K562 (cell line): ENCODE data around the gene THADA. TPM values are rescaled to one million over a fixed set of nuclear protein-coding genes. Genes with fewer than 3 reads are reported as not detected.

ENCODE experiments used
- BACH1 ChIP-seq: fragments of 200-800 bp; sonication (Bioruptor generic); IDR thresholded peaks from 2 replicates; pipeline ENCODE4 v1.6.1; 2016; ENCODE audit warnings: missing genetic modification characterization, missing compliant biosample characterization
- CREM ChIP-seq: IDR thresholded peaks from 2 replicates; pipeline ENCODE4 v1.6.1; 2014; ENCODE audit warnings: antibody characterized with exemption, low read depth
- CXXC5 ChIP-seq: fragments of 250-450 bp; sonication (Bioruptor Pico); IDR thresholded peaks from 2 replicates; pipeline ENCODE4 v1.8.0; 2022; ENCODE audit warnings: inconsistent platforms, mild to moderate bottlenecking, moderate library complexity
- DACH1 ChIP-seq: fragments of 450-650 bp; IDR thresholded peaks from 2 replicates; pipeline ENCODE4 v1.6.1; 2018; ENCODE audit not compliant: partially characterized antibody
- FIP1L1 ChIP-seq: fragments of 200-400 bp; formaldehyde crosslinking; IDR thresholded peaks from 2 replicates; pipeline ENCODE4 v1.6.1; 2018; ENCODE audit warnings: mild to moderate bottlenecking, low read depth, low read length; ENCODE audit not compliant: poor library complexity, severe bottlenecking
- GABPA ChIP-seq: fragments of 200-800 bp; sonication (Bioruptor generic); conservative IDR thresholded peaks from 2 replicates; pipeline ENCODE4 v1.6.1; 2016; ENCODE audit warnings: low read depth, missing genetic modification characterization, missing compliant biosample characterization
- JUND ChIP-seq, 2 experiments: IDR thresholded peaks; 2 replicates in 1 of 2; 3 replicates in 1 of 2; pipeline ENCODE4 v1.6.1; 2011; ENCODE audit warnings: borderline replicate concordance in 2 of 2, low read depth in 2 of 2, low read length in 2 of 2, improper control_type of control experiment in 1 of 2, missing biosample characterization in 1 of 2, missing genetic modification characterization in 1 of 2, missing genetic modification reagents in 1 of 2
- KAT8 ChIP-seq: fragments of 450-650 bp; IDR thresholded peaks from 2 replicates; pipeline ENCODE4 v1.6.1; 2016; ENCODE audit warnings: low read depth, mild to moderate bottlenecking
- MCM2 ChIP-seq: fragments of 450-650 bp; IDR thresholded peaks from 2 replicates; pipeline ENCODE4 v1.6.1; 2017; ENCODE audit warnings: low read depth, mild to moderate bottlenecking
- NFYB ChIP-seq: IDR thresholded peaks from 2 replicates; pipeline ENCODE4 v1.6.1; 2011; ENCODE audit warnings: mild to moderate bottlenecking, moderate library complexity; ENCODE audit not compliant: insufficient read length; ENCODE audit errors: extremely low read depth
- OTX1 ChIP-seq: fragments of 450-650 bp; formaldehyde crosslinking; IDR thresholded peaks from 2 replicates; pipeline ENCODE4 v1.4.0; 2022; ENCODE audit warnings: mild to moderate bottlenecking
- POLR2B ChIP-seq: fragments of 450-650 bp; IDR thresholded peaks from 2 replicates; pipeline ENCODE4 v1.6.1; 2018; ENCODE audit warnings: low read depth; ENCODE audit not compliant: partially characterized antibody
- PPARD ChIP-seq: fragments of 250-450 bp; sonication (Bioruptor Pico); IDR thresholded peaks from 2 replicates; pipeline ENCODE4 v1.8.0; 2022; ENCODE audit warnings: inconsistent platforms, mild to moderate bottlenecking, moderate library complexity
- RBM22 ChIP-seq: fragments of 200-400 bp; formaldehyde crosslinking; IDR thresholded peaks from 2 replicates; pipeline ENCODE4 v1.6.1; 2018; ENCODE audit warnings: low read length, low read depth; ENCODE audit not compliant: poor library complexity, severe bottlenecking
- STAT5B ChIP-seq: fragments of 250-450 bp; sonication (Bioruptor Pico); IDR thresholded peaks from 2 replicates; pipeline ENCODE4 v1.8.0; 2021; ENCODE audit warnings: mild to moderate bottlenecking, inconsistent platforms
- TEAD1 ChIP-seq, 2 experiments: fragments of 450-650 bp in 1 of 2; sonication (generic) in 1 of 2; formaldehyde crosslinking; IDR thresholded peaks; 2 replicates each; pipeline versions ENCODE4 v1.4.0 to v1.8.0; 2020 to 2022; ENCODE audit warnings: mild to moderate bottlenecking in 2 of 2, missing genetic modification reagents in 1 of 2
- TFAP4 ChIP-seq: sonication (generic); formaldehyde crosslinking; IDR thresholded peaks from 2 replicates; pipeline ENCODE4 v1.8.0; 2022; ENCODE audit warnings: missing genetic modification reagents, mild to moderate bottlenecking, moderate library complexity, borderline replicate concordance
- THRAP3 ChIP-seq: fragments of 450-650 bp; IDR thresholded peaks from 2 replicates; pipeline ENCODE4 v1.6.1; 2016; ENCODE audit warnings: mild to moderate bottlenecking, inconsistent platforms, borderline replicate concordance
- YY1 ChIP-seq, 3 experiments: IDR thresholded peaks; 2 replicates each; pipeline ENCODE4 v1.6.1; 2011; ENCODE audit warnings: low read length in 2 of 3, mild to moderate bottlenecking in 2 of 3, moderate library complexity in 2 of 3, borderline replicate concordance in 1 of 3, control low read depth in 1 of 3, low read depth in 1 of 3; ENCODE audit not compliant: insufficient read depth in 3 of 3, insufficient replicate concordance in 2 of 3, control insufficient read depth in 1 of 3, insufficient read length in 1 of 3; ENCODE audit errors: extremely low read depth in 1 of 3
- ZNF12 ChIP-seq: sonication (generic); formaldehyde crosslinking; IDR thresholded peaks from 2 replicates; pipeline ENCODE4 v1.4.0; 2020; ENCODE audit warnings: mild to moderate bottlenecking, missing genetic modification reagents
- ZNF175 ChIP-seq: fragments of 200-800 bp; sonication (Bioruptor generic); IDR thresholded peaks from 2 replicates; pipeline ENCODE4 v1.6.1; 2016; ENCODE audit warnings: low read depth, mild to moderate bottlenecking, missing genetic modification characterization, missing compliant biosample characterization
- ZNF217 ChIP-seq: sonication (generic); formaldehyde crosslinking; IDR thresholded peaks from 2 replicates; pipeline ENCODE4 v1.8.0; 2022; ENCODE audit warnings: mild to moderate bottlenecking, missing genetic modification reagents
- polyA plus RNA-seq, 8 experiments: library from polyadenylated mRNA; depleted of rRNA in 4 of 8; stranded (reverse) in 5 of 8; unstranded in 3 of 8; fragments of >200 nt; fragmentation: Nextera tagmentation in 2 of 8; fragmentation: Illumina TruSeq in 1 of 8; extraction: Ambion mirVana in 2 of 8; extraction: Trizol in 1 of 8; gene quantifications; 2 replicates each; pipeline versions ENCODE4 v1.2.1 to v1.2.3, GENCODE V29; 2011 to 2014; ENCODE audit warnings: inconsistent platforms in 1 of 8, missing spikeins in 1 of 8
- total RNA-seq, 7 experiments: library from RNA; depleted of rRNA in 6 of 7; stranded (reverse); fragments of >200 nt in 6 of 7; fragmentation: Illumina TruSeq in 2 of 7; extraction: Trizol in 2 of 7; gene quantifications; 2 replicates each; pipeline versions ENCODE4 v1.2.1 to v1.2.3, GENCODE V29; 2011 to 2021; ENCODE audit warnings: low replicate concordance in 1 of 7
- TF ChIP-seq, protein P1 (sequence below), 2 experiments: fragments of 450-650 bp; IDR thresholded peaks; 2 replicates each; pipeline ENCODE4 v1.6.1; 2016

The THADA gene
- total and polyA plus RNA-seq, 9 of the 15 experiments (the other 6 are each of a cell fraction or from before 2014, with no cell fraction given) = 17.8 to 34.7 (median 31.9) TPM

- peak in 1 of 3 experiments; percentile 11 for TF ChIP-seq YY1 (IDR thresholded peaks at IDR 0.05; ENCODE audit: borderline replicate concordance in 1 of 3, control insufficient read depth in 1 of 3, extremely low read depth in 1 of 3, insufficient read depth in 3 of 3, insufficient read length in 1 of 3, insufficient replicate concordance in 2 of 3, low read depth in 1 of 3, low read length in 2 of 3)
- 0 out of 2 replicates have a peak, but pooled peaks have one; percentile 5 for TF ChIP-seq GABPA (tag)
- no peak for TF ChIP-seq FIP1L1
- no peak for TF ChIP-seq STAT5B
- no peak for TF ChIP-seq ZNF12 (CRISPR knock-in tag)
- TF ChIP-seq POLR2B = peak; percentile 21
- 0 out of 4 replicates have a peak, but pooled peaks of 1 of the 2 experiments have one; percentile 22 for TF ChIP-seq TEAD1 (CRISPR knock-in tag; IDR thresholded peaks at IDR 0.05)
- TF ChIP-seq, protein P1, sequence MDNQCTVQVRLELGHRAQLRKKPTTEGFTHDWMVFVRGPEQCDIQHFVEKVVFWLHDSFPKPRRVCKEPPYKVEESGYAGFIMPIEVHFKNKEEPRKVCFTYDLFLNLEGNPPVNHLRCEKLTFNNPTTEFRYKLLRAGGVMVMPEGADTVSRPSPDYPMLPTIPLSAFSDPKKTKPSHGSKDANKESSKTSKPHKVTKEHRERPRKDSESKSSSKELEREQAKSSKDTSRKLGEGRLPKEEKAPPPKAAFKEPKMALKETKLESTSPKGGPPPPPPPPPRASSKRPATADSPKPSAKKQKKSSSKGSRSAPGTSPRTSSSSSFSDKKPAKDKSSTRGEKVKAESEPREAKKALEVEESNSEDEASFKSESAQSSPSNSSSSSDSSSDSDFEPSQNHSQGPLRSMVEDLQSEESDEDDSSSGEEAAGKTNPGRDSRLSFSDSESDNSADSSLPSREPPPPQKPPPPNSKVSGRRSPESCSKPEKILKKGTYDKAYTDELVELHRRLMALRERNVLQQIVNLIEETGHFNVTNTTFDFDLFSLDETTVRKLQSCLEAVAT (IDR thresholded peaks at IDR 0.05) = peak in 1 of 2 experiments; percentile 65; a peak in 2 of 4 replicates
- no peak for TF ChIP-seq ZNF175 (CRISPR knock-in tag)
- peak; percentile 59; the same call in 1 of the 2 replicates for TF ChIP-seq JUND (IDR thresholded peaks at IDR 0.05; ENCODE audit: borderline replicate concordance, low read depth, low read length)
- no peak; the same call in 2 of the 3 replicates for TF ChIP-seq JUND (tag; IDR thresholded peaks at IDR 0.05; ENCODE audit: borderline replicate concordance, low read depth, low read length)
- no peak for TF ChIP-seq KAT8
- no peak for TF ChIP-seq BACH1 (tag)
- no peak for TF ChIP-seq MCM2
- TF ChIP-seq NFYB = no peak
- no peak for TF ChIP-seq ZNF217
- no peak for TF ChIP-seq THRAP3
- 0 out of 2 replicates have a peak, but pooled peaks have one; percentile 23 for TF ChIP-seq TFAP4
- TF ChIP-seq OTX1 (CRISPR knock-in tag) = no peak
- TF ChIP-seq CXXC5 (CRISPR knock-in tag) = 0 out of 2 replicates have a peak, but pooled peaks have one; percentile 22
- TF ChIP-seq CREM = 0 out of 2 replicates have a peak, but pooled peaks have one; percentile 32
- peak; percentile 25 for TF ChIP-seq RBM22
- TF ChIP-seq DACH1 = peak; percentile 71
- TF ChIP-seq PPARD = no peak
Observed at GRCh38 chr2:43221124-43221762, 374.6 kb downstream of the THADA start (continued).
